CD1c-positive myeloid dendritic cell (primary cell): ENCODE data around the gene ZYX.

Experiments used
- DNase-seq: peaks from one replicate; pipeline ENCODE4 v3.0.0-alpha.2; 2016; ENCODE audit errors: extremely low spot score

ZYX gene

GRCh38 chr7:143362131-143363015 lies 18.8 kb upstream of the ZYX start, which contains the start of gene FAM131B:
Gene FAM131B, minus strand, starts transcription at chr7:143362713. Its CDS starts 110 bp downstream, at chr7:143362603.
- DNase-seq: peak; percentile 34

- no peak for DNase-seq
These were observed 17.9 kb upstream of the ZYX start for GRCh38 chr7:143363016-143363937.

- no peak for DNase-seq
These were observed 13.2 kb upstream of the ZYX start for GRCh38 chr7:143367972-143368371.

GRCh38 chr7:143368387-143368786 lies 12.8 kb upstream of the ZYX start:
- no peak for DNase-seq

- no peak for DNase-seq
These were observed 11.2 kb upstream of the ZYX start for GRCh38 chr7:143369678-143370651.

GRCh38 chr7:143372070-143372469 lies 9.1 kb upstream of the ZYX start:
- DNase-seq: peak; percentile 70

- no peak for DNase-seq
These were observed 7.8 kb upstream of the ZYX start for GRCh38 chr7:143373255-143373794.

GRCh38 chr7:143374561-143374960 lies 6.6 kb upstream of the ZYX start:
- DNase-seq: peak; percentile 72

GRCh38 chr7:143375298-143376034 lies 5.7 kb upstream of the ZYX start:
- peak; percentile 87 for DNase-seq

GRCh38 chr7:143376396-143376795 lies 4.7 kb upstream of the ZYX start:
- peak; percentile 62 for DNase-seq

GRCh38 chr7:143379611-143380259 lies 1.4 kb upstream of the ZYX start:
- DNase-seq: no peak

GRCh38 chr7:143380260-143380645 lies 892 bp upstream of the ZYX start:
- peak; percentile 96 for DNase-seq

- DNase-seq: no peak
These were observed 431 bp downstream of the ZYX start for GRCh38 chr7:143381427-143382125.

GRCh38 chr7:143382126-143382790 lies 1.1 kb downstream of the ZYX start:
- DNase-seq: no peak

- no peak for DNase-seq
These were observed 1.9 kb downstream of the ZYX start for GRCh38 chr7:143382791-143383641.

- DNase-seq: no peak
These were observed 2.5 kb downstream of the ZYX start for GRCh38 chr7:143383642-143383957.

GRCh38 chr7:143384148-143384547 lies 3.0 kb downstream of the ZYX start:
- peak; percentile 28 for DNase-seq
